ENCODE results near the gene LHFPL2. TPM values are rescaled to one million over a fixed set of nuclear protein-coding genes. Genes with fewer than 3 reads are reported as not detected.

The LHFPL2 gene
- total RNA-seq, 1 experiment from 2014 or later: 17.9 TPM

DNA sequence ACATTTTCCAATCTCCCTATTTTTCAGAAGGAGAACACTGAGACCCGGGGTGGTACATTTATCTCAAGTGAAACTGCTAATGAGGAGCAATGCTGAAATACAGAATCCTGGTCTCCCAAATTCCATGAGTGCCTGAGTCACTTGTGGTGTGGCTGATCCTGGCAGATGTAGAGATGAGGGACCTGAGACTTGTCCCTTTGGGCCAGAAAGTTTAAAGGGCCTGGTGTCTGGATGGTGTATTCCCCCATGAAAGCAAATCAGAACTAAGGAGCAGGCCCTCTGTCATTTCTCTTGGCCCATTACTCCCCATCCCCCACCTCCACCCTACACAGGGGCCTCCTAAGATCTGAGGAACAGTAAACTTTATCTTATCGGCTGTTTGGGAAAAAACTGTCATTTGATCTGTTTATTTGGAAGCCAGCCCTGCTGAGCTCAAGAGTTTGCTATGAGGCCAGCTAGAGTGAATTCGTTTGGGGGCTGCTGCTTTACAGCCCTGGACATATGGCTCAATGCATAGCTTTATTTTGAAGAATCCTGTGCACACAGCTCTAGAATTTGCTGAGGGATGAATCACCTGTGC lies 140.3 kb downstream of the LHFPL2 start:
- Histone ChIP-seq H3K9ac (ENCODE audit: low read length) (no peak overlapping the region), H4K20me1 (ENCODE audit: insufficient read depth) (no peaks in the 10 kb centered on the region), H3K27me3 (ENCODE audit: insufficient read depth, low read length) (no peaks in the 10 kb centered on the region), H3K4me2 (ENCODE audit: low read length) (no peak overlapping the region), H3K36me3 (ENCODE audit: control insufficient read depth in 1 of 2, insufficient read depth in 2 of 2, low read length in 2 of 2) (no peaks in the 10 kb centered on the region), H3K4me1 (ENCODE audit: control insufficient read depth in 1 of 2, insufficient read depth in 2 of 2, low read length in 2 of 2) (peaks cover 14 to 24% of the 10 kb centered on the region in 2 experiments; a peak in 3 of 4 replicates), H3K79me2 (ENCODE audit: insufficient read depth, low read length) (no peaks in the 10 kb centered on the region; the same call in 1 of the 2 replicates), H3K27ac (ENCODE audit: low read depth, low read length) (no peak overlapping the region), H3K9me2 (ENCODE audit: insufficient read depth) (no peaks in the 10 kb centered on the region), H3K9me3 (ENCODE audit: control insufficient read depth in 1 of 2, insufficient read depth in 1 of 2, low read depth in 1 of 2, low read length in 2 of 2) (no peaks in the 10 kb centered on the region), H2AFZ (ENCODE audit: low read depth, low read length, poor library complexity, severe bottlenecking) (no peak overlapping the region), H3K4me3 (replicated peaks in 1 of 2; ENCODE audit: low read depth in 1 of 2, low read length in 2 of 2) (no peak overlapping the region)
- no TSS peak for BruUV-seq (replicated peaks)
- POLR2A ChIA-PET: no interaction called here
- DNase-seq (ENCODE audit: low read depth, low spot score) (no peak), ATAC-seq (no peak)
- TF ChIP-seq POLR2A (IDR thresholded peaks at IDR 0.05; ENCODE audit: borderline replicate concordance, extremely low read depth, insufficient read depth, insufficient read length): no peak
- CTCF ChIA-PET: no interaction called here
- intact Hi-C loops (cut with micrococcal nuclease): no loop called here
- RAD21 ChIA-PET (ENCODE audit: low non-redundant PET in 1 of 2, low total read pairs in 2 of 2, uncharacterized antibody in 2 of 2, unreplicated experiment in 2 of 2): no interaction called here

DNA sequence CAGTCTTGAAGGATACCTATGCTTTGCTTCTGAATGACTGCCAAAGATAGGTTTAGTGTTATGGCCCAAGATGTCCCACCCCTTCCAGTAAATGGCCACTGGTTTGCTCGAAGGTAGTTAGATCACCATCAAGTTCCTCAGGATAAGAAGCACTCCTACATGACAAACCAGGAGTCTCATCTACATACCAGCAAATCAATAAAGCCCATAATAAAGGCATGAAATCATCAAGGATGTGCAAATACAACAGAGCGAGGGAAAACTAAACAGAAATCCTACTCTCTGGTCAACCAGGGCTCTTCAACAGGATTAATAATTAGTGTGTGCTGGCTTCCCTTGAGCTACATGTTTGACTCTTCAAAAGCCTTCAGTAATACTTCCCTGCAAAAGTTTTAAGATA lies 141.0 kb downstream of the LHFPL2 start:
- no peak overlapping the region for H3K9ac ChIP-seq (ENCODE audit: low read length)
- ChIA-PET POLR2A (no interaction called here), RAD21 (ENCODE audit: low non-redundant PET in 1 of 2, low total read pairs in 2 of 2, uncharacterized antibody in 2 of 2, unreplicated experiment in 2 of 2) (no interaction called here), CTCF (no interaction called here)
- H3K4me1 ChIP-seq (ENCODE audit: control insufficient read depth in 1 of 2, insufficient read depth in 2 of 2, low read length in 2 of 2): peaks cover 14 to 24% of the 10 kb centered on the region in 2 experiments; a peak in 3 of 4 replicates
- no peak overlapping the region for H3K27ac ChIP-seq (ENCODE audit: low read depth, low read length)
- DNase-seq (ENCODE audit: low read depth, low spot score) (no peak), ATAC-seq (no peak)
- H3K9me3 ChIP-seq (ENCODE audit: control insufficient read depth in 1 of 2, insufficient read depth in 1 of 2, low read depth in 1 of 2, low read length in 2 of 2): no peaks in the 10 kb centered on the region
- H4K20me1 ChIP-seq (ENCODE audit: insufficient read depth): no peaks in the 10 kb centered on the region
- no TSS peak for BruUV-seq (replicated peaks)
- intact Hi-C loops (cut with micrococcal nuclease): no loop called here
- H3K4me2 ChIP-seq (ENCODE audit: low read length): no peak overlapping the region
- no peak overlapping the region for H3K4me3 ChIP-seq (replicated peaks in 1 of 2; ENCODE audit: low read depth in 1 of 2, low read length in 2 of 2)
- no peaks in the 10 kb centered on the region for H3K9me2 ChIP-seq (ENCODE audit: insufficient read depth)
- no peak overlapping the region for H2AFZ ChIP-seq (ENCODE audit: low read depth, low read length, poor library complexity, severe bottlenecking)
- H3K27me3 ChIP-seq (ENCODE audit: insufficient read depth, low read length): no peaks in the 10 kb centered on the region
- H3K36me3 ChIP-seq (ENCODE audit: control insufficient read depth in 1 of 2, insufficient read depth in 2 of 2, low read length in 2 of 2): no peaks in the 10 kb centered on the region
- no peak for TF ChIP-seq EZH2phosphoT487 (IDR thresholded peaks at IDR 0.05; ENCODE audit: borderline replicate concordance)
- TF ChIP-seq ZNF274 (IDR thresholded peaks at IDR 0.05; ENCODE audit: low read depth, low read length): no peak
- TF ChIP-seq JUND (IDR thresholded peaks at IDR 0.05): no peak
- TF ChIP-seq SIN3A (IDR thresholded peaks at IDR 0.05; ENCODE audit: low read depth): no peak
- TF ChIP-seq CBX3 (IDR thresholded peaks at IDR 0.05; ENCODE audit: low read depth): no peak
- no peak for TF ChIP-seq POLR2A (IDR thresholded peaks at IDR 0.05; ENCODE audit: borderline replicate concordance, extremely low read depth, insufficient read depth, insufficient read length)
- TF ChIP-seq POLR2AphosphoS5 (IDR thresholded peaks at IDR 0.05; ENCODE audit: low read depth, low read length): no peak
- TF ChIP-seq SP1 (IDR thresholded peaks at IDR 0.05; ENCODE audit: low read depth): no peak
- TF ChIP-seq, protein P1, sequence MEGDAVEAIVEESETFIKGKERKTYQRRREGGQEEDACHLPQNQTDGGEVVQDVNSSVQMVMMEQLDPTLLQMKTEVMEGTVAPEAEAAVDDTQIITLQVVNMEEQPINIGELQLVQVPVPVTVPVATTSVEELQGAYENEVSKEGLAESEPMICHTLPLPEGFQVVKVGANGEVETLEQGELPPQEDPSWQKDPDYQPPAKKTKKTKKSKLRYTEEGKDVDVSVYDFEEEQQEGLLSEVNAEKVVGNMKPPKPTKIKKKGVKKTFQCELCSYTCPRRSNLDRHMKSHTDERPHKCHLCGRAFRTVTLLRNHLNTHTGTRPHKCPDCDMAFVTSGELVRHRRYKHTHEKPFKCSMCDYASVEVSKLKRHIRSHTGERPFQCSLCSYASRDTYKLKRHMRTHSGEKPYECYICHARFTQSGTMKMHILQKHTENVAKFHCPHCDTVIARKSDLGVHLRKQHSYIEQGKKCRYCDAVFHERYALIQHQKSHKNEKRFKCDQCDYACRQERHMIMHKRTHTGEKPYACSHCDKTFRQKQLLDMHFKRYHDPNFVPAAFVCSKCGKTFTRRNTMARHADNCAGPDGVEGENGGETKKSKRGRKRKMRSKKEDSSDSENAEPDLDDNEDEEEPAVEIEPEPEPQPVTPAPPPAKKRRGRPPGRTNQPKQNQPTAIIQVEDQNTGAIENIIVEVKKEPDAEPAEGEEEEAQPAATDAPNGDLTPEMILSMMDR (IDR thresholded peaks at IDR 0.05 in 2 of 3, conservative IDR thresholded peaks at IDR 0.05 in 1 of 3; ENCODE audit: borderline replicate concordance in 1 of 3, insufficient read depth in 1 of 3, low read depth in 2 of 3, low read length in 2 of 3): no peak
- no peak for TF ChIP-seq ELF1 (IDR thresholded peaks at IDR 0.05; ENCODE audit: borderline replicate concordance, low read depth)
- TF ChIP-seq EZH2 (IDR thresholded peaks at IDR 0.05): no peak
- TF ChIP-seq, protein P2, sequence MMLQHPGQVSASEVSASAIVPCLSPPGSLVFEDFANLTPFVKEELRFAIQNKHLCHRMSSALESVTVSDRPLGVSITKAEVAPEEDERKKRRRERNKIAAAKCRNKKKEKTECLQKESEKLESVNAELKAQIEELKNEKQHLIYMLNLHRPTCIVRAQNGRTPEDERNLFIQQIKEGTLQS (IDR thresholded peaks at IDR 0.05): no peak
- no peak for TF ChIP-seq YY1 (IDR thresholded peaks at IDR 0.05; ENCODE audit: extremely low read depth, insufficient replicate concordance, low read depth, low read length)
- TF ChIP-seq RAD21 (IDR thresholded peaks at IDR 0.05; ENCODE audit: low read depth): no peak
- TF ChIP-seq SRF (IDR thresholded peaks at IDR 0.05; ENCODE audit: low read depth): no peak
- no peak for TF ChIP-seq FOSL1 (IDR thresholded peaks at IDR 0.05; ENCODE audit: low read depth)
- TF ChIP-seq, protein P3, sequence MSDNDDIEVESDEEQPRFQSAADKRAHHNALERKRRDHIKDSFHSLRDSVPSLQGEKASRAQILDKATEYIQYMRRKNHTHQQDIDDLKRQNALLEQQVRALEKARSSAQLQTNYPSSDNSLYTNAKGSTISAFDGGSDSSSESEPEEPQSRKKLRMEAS (IDR thresholded peaks at IDR 0.05): no peak
- H3K79me2 ChIP-seq (ENCODE audit: insufficient read depth, low read length): no peaks in the 10 kb centered on the region; the same call in 1 of the 2 replicates
